HepG2 (cell line): ENCODE measurements around the gene ZBTB20.

Source experiments
- CCAR2 ChIP-seq: fragments of 200-400 bp; formaldehyde crosslinking; optimal IDR thresholded peaks from 2 replicates; pipeline ENCODE3; 2018; ENCODE audit warnings: low read depth, mild to moderate bottlenecking, low read length, moderate library complexity
- EZH2 ChIP-seq: conservative IDR thresholded peaks from 2 replicates; pipeline ENCODE4 v1.6.1; 2012; ENCODE audit warnings: mild to moderate bottlenecking, low read depth, low read length, moderate library complexity
- NFE2L2 ChIP-seq: fragments of 150-350 bp; IDR thresholded peaks from 2 replicates; pipeline ENCODE4 v1.6.1; 2014; ENCODE audit warnings: low read length
- USF2 ChIP-seq, 2 experiments: sonication (generic) in 1 of 2; formaldehyde crosslinking in 1 of 2; IDR thresholded peaks; 2 replicates each; pipeline versions ENCODE4 v1.5.1 to v1.6.1; 2011 to 2020; ENCODE audit warnings: borderline replicate concordance in 1 of 2, low read depth in 1 of 2, low read length in 1 of 2, mild to moderate bottlenecking in 1 of 2, missing genetic modification reagents in 1 of 2, moderate library complexity in 1 of 2

GRCh38 chr3:114392831-114393230 lies 754.3 kb downstream of the ZBTB20 start:
- TF ChIP-seq USF2 (IDR thresholded peaks at IDR 0.05; ENCODE audit: low read depth, low read length) (no peak), USF2 (CRISPR knock-in tag; IDR thresholded peaks at IDR 0.05; ENCODE audit: borderline replicate concordance) (no peak), EZH2 (no peak), CCAR2 (no peak), NFE2L2 (no peak)
